ENCODE data around the gene RAB7A. TPM values are rescaled to one million over a fixed set of nuclear protein-coding genes. Genes with fewer than 3 reads are reported as not detected.
A peak's percentile ranks its signal among the peaks of the same experiment; 100 is the strongest.
"Not testable (repeated sequence)": the region's sequence is repeated elsewhere in the genome, so short reads cannot be mapped to it uniquely, and the experiment has no call there.

RAB7A gene
- total RNA-seq, 1 experiment from 2014 or later = 155 TPM

DNA sequence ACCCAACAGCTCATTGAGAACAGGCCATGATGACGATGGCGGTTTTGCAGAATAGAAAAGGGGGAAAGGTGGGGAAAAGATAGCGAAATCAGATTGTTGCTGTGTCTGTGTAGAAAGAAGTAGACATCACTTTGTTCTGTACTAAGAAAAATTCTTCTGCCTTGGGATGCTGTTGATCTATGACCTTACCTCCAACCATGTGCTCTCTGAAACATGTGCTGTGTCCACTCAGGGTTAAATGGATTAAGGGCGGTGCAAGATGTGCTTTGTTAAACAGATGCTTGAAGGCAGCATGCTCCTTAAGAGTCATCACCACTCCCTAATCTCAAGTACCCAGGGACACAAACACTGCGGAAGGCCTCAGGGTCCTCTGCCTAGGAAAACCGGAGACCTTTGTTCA lies 47.6 kb downstream of the RAB7A start:
- not testable (repeated sequence) for H3K9me3 ChIP-seq (ENCODE audit: control insufficient read depth, low read depth, low read length); H3K4me1 ChIP-seq (ENCODE audit: insufficient read depth, low read length); H3K18ac ChIP-seq (ENCODE audit: insufficient read length, low read depth, low read length); H3T11ph ChIP-seq (ENCODE audit: low read length); DNase-seq; H2BK120ac ChIP-seq (ENCODE audit: low read depth, low read length, poor library complexity, severe bottlenecking); H3K56ac ChIP-seq (ENCODE audit: insufficient read length, low read depth, low read length); H2AFZ ChIP-seq (ENCODE audit: low read length); H3K27me3 ChIP-seq (ENCODE audit: insufficient read depth, low read length); H3K9ac ChIP-seq (ENCODE audit: extremely low read depth, insufficient read length, low read length); H2BK20ac ChIP-seq (ENCODE audit: low read depth, low read length, poor library complexity, severe bottlenecking); H3K4me3 Mint-ChIP-seq; H3K4ac ChIP-seq (ENCODE audit: low read depth, low read length); H2BK15ac ChIP-seq (ENCODE audit: low read depth, low read length); H2BK12ac ChIP-seq (ENCODE audit: insufficient read length, low read depth, low read length); H4K20me1 ChIP-seq (ENCODE audit: control insufficient read depth, insufficient read depth, insufficient read length); H3K27me3 Mint-ChIP-seq (ENCODE audit: low read depth); H4K91ac ChIP-seq (ENCODE audit: insufficient read length, low read depth, low read length); H4K5ac ChIP-seq (ENCODE audit: insufficient read length, low read depth, low read length); H2BK5ac ChIP-seq (ENCODE audit: insufficient read length, low read length); H3K27ac ChIP-seq (ENCODE audit: insufficient read length, low read depth, low read length); H3K79me1 ChIP-seq (ENCODE audit: insufficient read depth, low read depth, low read length, poor library complexity, severe bottlenecking); H4K8ac ChIP-seq (replicated peaks; ENCODE audit: insufficient read length, low read depth, low read length); H2AK5ac ChIP-seq (ENCODE audit: insufficient read length, low read length); H3K23me2 ChIP-seq (ENCODE audit: insufficient read length, low read depth, low read length, poor library complexity, severe bottlenecking); H3K4me2 ChIP-seq (ENCODE audit: insufficient read depth, insufficient read length, low read length); H3K14ac ChIP-seq (ENCODE audit: insufficient read depth, low read length); H3K23ac ChIP-seq (ENCODE audit: insufficient read length, low read depth, low read length)
- peaks cover 11 to 13% of the 10 kb centered on the region in 2 experiments for H3K9me3 Mint-ChIP-seq
- peaks cover 29 to 44% of the 10 kb centered on the region in 2 experiments for H3K4me1 Mint-ChIP-seq
- H3K27ac Mint-ChIP-seq = peak overlapping the region in 1 of 3 experiments; percentile 51; a peak in 1 of 7 replicates
- H3K79me2 ChIP-seq (ENCODE audit: insufficient read depth, low read length) = peaks cover 29% of the 10 kb centered on the region; the same call in 1 of the 2 replicates
- no CpG with 5 or more reads among the region's 6 CpGs for WGBS (ENCODE audit: extremely low coverage, insufficient read length, low lambda C conversion rate)
- peaks cover 23 to 32% (median 25%) of the 10 kb centered on the region in 3 experiments for H3K36me3 Mint-ChIP-seq (ENCODE audit: insufficient read depth in 1 of 3, low read depth in 3 of 3)

Measured in H9 (cell line).